Measurements from ENCODE around the gene PDE8B. TPM values are rescaled to one million over a fixed set of nuclear protein-coding genes. Genes with fewer than 3 reads are reported as not detected.

The PDE8B gene
- polyA plus RNA-seq, 1 donor (not counting 4 experiments of a cell fraction or from before 2014, with no cell fraction given): not detected

GRCh38 chr5:77214151-77214550 is 3.7 kb downstream of the PDE8B start:
- no peak overlapping the region for H2AFZ ChIP-seq (ENCODE audit: control insufficient read depth, low read length)
- dilution Hi-C loops (cut with MboI; ENCODE audit: extremely low pct_ligation_motif_present, low sequenced_read_pairs): no loop called here
- FAIRE-seq (no peak), DNase-seq (ENCODE audit: low read depth, low spot score) (no peak)
- no peak overlapping the region for H3K9ac ChIP-seq (ENCODE audit: control insufficient read depth, extremely low read depth, insufficient read depth, low read length)
- H4K20me1 ChIP-seq (ENCODE audit: control insufficient read depth, extremely low read depth, insufficient read depth, low read length): no peaks in the 10 kb centered on the region
- no peaks in the 10 kb centered on the region for H3K4me1 ChIP-seq (ENCODE audit: control insufficient read depth, extremely low read depth, insufficient read depth, low read length)
- H3K36me3 ChIP-seq (ENCODE audit: control insufficient read depth in 2 of 2, extremely low read depth in 1 of 2, insufficient read depth in 2 of 2, low read length in 2 of 2): no peaks in the 10 kb centered on the region
- no peak overlapping the region for H3K4me3 ChIP-seq (ENCODE audit: control insufficient read depth in 2 of 3, extremely low read depth in 1 of 3, insufficient read depth in 2 of 3, low read depth in 1 of 3, low read length in 3 of 3)
- no peaks in the 10 kb centered on the region for H3K79me2 ChIP-seq (ENCODE audit: control insufficient read depth, insufficient read depth, low read length)
- H3K27me3 ChIP-seq (ENCODE audit: control insufficient read depth, extremely low read depth, insufficient read depth, low read length): peaks cover 47% of the 10 kb centered on the region
- no peak overlapping the region for H3K4me2 ChIP-seq (ENCODE audit: control insufficient read depth, extremely low read depth, insufficient read depth, low read depth, low read length)
- no peaks in the 10 kb centered on the region for H3K9me1 ChIP-seq (ENCODE audit: control insufficient read depth, extremely low read depth, insufficient read depth, low read length)
- no peaks in the 10 kb centered on the region for H3K9me3 ChIP-seq (ENCODE audit: control insufficient read depth, low read depth, low read length)
- no peak overlapping the region for H3K27ac ChIP-seq (ENCODE audit: control insufficient read depth, insufficient read depth, low read length)
- no peak for TF ChIP-seq CTCF (optimal IDR thresholded peaks at IDR 0.05 in 1 of 3, IDR thresholded peaks at IDR 0.05 in 1 of 3, conservative IDR thresholded peaks at IDR 0.05 in 1 of 3; ENCODE audit: extremely low read depth in 1 of 3, insufficient read depth in 2 of 3, low read length in 3 of 3)
- no peak for TF ChIP-seq EZH2 (IDR thresholded peaks at IDR 0.05; ENCODE audit: low read length)

DNA sequence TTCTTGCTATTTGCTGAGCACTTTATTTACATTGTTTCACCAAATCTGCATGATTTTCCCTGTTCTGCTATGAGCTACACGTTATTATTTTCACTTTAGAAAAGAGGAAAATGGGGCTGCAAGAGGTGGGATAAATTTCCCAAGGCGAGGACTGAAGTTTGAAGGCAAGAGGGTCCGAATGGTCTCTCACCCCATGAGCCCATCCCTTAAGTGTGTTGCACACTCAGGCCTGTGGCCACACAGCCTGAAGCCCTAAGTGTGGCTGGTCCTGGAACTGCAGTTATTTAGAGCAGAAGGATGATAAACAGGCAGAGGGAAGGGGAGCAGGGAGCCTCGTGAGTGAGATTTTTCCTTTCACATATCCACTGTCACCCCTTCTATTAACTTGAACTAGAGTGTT is 7.8 kb downstream of the PDE8B start:
- Histone ChIP-seq H2AFZ (ENCODE audit: control insufficient read depth, low read length) (no peak overlapping the region), H3K4me2 (ENCODE audit: control insufficient read depth, extremely low read depth, insufficient read depth, low read depth, low read length) (no peak overlapping the region)
- FAIRE-seq: no peak

More for the DNA sequence above, 7.8 kb downstream of the PDE8B start:
- Histone ChIP-seq H3K36me3 (ENCODE audit: control insufficient read depth in 2 of 2, extremely low read depth in 1 of 2, insufficient read depth in 2 of 2, low read length in 2 of 2) (no peaks in the 10 kb centered on the region), H3K4me1 (ENCODE audit: control insufficient read depth, extremely low read depth, insufficient read depth, low read length) (no peaks in the 10 kb centered on the region), H4K20me1 (ENCODE audit: control insufficient read depth, extremely low read depth, insufficient read depth, low read length) (no peaks in the 10 kb centered on the region), H3K4me3 (ENCODE audit: control insufficient read depth in 2 of 3, extremely low read depth in 1 of 3, insufficient read depth in 2 of 3, low read depth in 1 of 3, low read length in 3 of 3) (no peak overlapping the region), H3K27ac (ENCODE audit: control insufficient read depth, insufficient read depth, low read length) (no peak overlapping the region), H3K9me1 (ENCODE audit: control insufficient read depth, extremely low read depth, insufficient read depth, low read length) (no peaks in the 10 kb centered on the region), H3K9ac (ENCODE audit: control insufficient read depth, extremely low read depth, insufficient read depth, low read length) (no peak overlapping the region), H3K27me3 (ENCODE audit: control insufficient read depth, extremely low read depth, insufficient read depth, low read length) (peaks cover 15% of the 10 kb centered on the region), H3K79me2 (ENCODE audit: control insufficient read depth, insufficient read depth, low read length) (no peaks in the 10 kb centered on the region), H3K9me3 (ENCODE audit: control insufficient read depth, low read depth, low read length) (no peaks in the 10 kb centered on the region)
- no peak for DNase-seq (ENCODE audit: low read depth, low spot score)
- dilution Hi-C loops (cut with MboI; ENCODE audit: extremely low pct_ligation_motif_present, low sequenced_read_pairs): no loop called here
- TF ChIP-seq EZH2 (IDR thresholded peaks at IDR 0.05; ENCODE audit: low read length) (no peak), CTCF (optimal IDR thresholded peaks at IDR 0.05 in 1 of 3, IDR thresholded peaks at IDR 0.05 in 1 of 3, conservative IDR thresholded peaks at IDR 0.05 in 1 of 3; ENCODE audit: extremely low read depth in 1 of 3, insufficient read depth in 2 of 3, low read length in 3 of 3) (peak in 1 of 3 experiments; percentile 32)

All from keratinocyte (primary cell).